Posterior cingulate gyrus (tissue), 11 donors: ENCODE measurements around the gene VCP.

ENCODE experiments used
- DNase-seq, 10 donors: peaks; one replicate each; pipeline versions ENCODE4 v3.0.0 to v3.0.0-alpha.2; 2020 to 2021; ENCODE audit warnings: mixed read lengths in 3 of 10
- intact Hi-C: fragments of 100-400 bp; cut with DNase I; formaldehyde crosslinking; loops from one replicate; pipeline ENCODE4 v1.15.1; 2023

Gene VCP

GRCh38 chr9:35072461-35073278 is at the start of gene VCP:
VCP (minus strand) TSS chr9:35072625; CDS start chr9:35072353, 272 bp downstream.
- intact Hi-C loops: loop anchor here (1.0 to 10.0 kb wide), 3 partner anchors 8 to 92 kb away; partner anchors contain the start of gene UNC13B
- DNase-seq: peak; percentile 98 to 100 (median 99)

DNA sequence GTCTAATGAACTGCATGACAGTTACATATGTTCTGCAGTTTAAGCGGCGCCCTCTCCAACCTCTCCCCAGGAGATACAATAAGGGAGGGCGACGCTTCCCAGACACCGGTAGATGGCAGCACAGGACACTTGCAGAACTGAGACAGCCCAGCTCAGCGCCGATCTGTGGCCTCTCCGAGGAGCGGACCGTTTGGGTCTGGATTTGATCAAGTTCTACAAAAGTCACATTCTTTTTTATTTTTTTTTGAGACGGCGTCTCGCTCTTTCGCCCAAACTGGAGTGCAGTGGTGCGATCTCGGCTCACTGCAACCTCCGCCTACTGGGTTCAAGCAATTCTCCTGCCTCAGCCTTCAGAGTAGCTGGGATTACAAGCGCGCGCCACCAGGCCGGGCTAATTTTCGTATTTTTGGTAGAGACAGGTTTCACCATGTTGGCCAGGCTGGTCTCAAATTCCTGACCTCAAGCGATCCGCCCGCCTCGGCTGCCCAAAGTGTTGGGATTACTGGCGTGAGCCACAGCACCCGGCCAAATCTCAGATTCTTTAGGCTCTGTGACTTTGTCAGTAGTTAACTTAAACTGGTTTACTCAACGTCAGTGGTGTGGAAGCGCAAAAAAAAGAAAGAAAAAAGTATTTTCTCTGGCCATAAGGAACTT is 44.6 kb upstream of the VCP start:
- intact Hi-C loops: loop anchor here (1.0 to 5.0 kb wide), 4 partner anchors 45 to 435 kb away; partner anchors contain the start of gene UNC13B

DNA sequence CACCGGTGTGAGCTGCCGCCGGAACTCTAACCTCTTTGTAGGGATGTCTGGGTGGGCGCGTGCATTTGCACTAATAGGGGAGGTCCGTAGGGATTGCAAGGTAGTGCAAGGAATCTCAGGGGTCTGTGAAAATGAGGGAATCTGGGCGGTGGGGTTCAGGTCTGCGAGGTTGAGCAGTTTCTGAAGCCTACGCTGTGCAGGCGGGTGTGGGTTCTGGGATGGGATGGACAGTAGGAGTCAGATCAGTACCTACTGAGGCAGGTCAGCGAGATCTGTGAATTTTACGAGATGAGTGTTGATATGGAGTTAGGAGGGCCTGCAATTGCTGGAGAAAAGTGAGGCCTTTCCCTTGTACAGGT is 44.1 kb upstream of the VCP start:
- intact Hi-C loops: loop anchor here (1.0 to 5.0 kb wide), 3 partner anchors 46 to 436 kb away; partner anchors contain the start of gene UNC13B
- peak in 1 of 10 donors; percentile 32 for DNase-seq

More for the DNA sequence above, 44.6 kb upstream of the VCP start:
- peak; percentile 80 to 98 (median 91) for DNase-seq

DNA sequence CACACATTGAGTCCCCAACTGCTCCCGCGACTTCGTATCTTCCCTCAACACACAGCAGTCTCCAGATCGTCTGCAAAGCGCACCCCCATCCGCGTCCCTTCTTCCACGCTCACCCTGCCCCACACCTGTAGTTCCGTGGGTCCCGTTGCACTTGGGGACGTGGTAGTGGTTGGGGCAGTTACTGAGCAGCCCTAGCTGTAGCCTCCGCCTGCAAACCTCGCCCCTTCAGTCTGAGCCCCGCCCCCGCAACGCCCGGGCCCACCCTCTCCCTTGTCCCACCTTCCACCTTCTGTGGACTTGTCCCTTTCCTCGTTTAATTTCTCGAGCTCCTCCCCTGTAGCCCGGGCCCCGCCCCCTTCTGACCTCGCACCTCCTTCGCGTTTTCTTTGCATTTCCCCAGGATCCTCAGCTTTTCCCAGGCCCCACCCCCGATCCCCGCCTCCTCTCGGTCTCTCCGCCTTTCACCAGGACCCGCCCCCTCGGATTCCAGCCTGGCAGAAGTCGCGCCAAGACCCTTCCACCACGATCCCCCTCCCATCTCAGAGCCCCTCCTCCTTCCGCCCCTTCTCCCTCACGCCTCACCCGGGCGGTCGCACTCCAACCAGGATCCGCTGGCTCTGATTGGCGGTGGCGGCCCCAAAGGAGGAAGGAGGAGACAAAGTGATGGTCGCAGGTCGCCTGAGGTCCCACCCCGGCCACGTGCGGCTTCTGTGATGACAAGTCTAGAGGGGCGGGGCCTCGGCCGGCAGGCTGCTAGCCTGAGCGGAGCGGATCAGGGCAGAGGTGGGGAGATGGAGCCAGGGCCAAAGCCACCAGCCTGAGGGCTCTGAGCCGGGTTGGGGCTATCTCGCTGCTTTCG is 43.5 kb upstream of the VCP start, which contains the start of gene ATOSB:
Gene ATOSB, minus strand, starts transcription at position 183 of the 859 bp plus-strand sequence. CDS start 7,588 bp downstream, outside the sequence.
- intact Hi-C loops: loop anchor here (1.0 to 5.0 kb wide), 3 partner anchors 46 to 436 kb away; partner anchors contain the start of gene UNC13B
- peak; percentile 67 to 98 (median 83) for DNase-seq

GRCh38 chr9:35114840-35115628 is 42.6 kb upstream of the VCP start:
- peak in 1 of 10 donors; percentile 10 for DNase-seq
- intact Hi-C loops: loop anchor here (5.0 kb wide), 2 partner anchors 47 to 437 kb away; partner anchors contain the start of gene UNC13B

- DNase-seq: peak; percentile 36 to 94 (median 64)
- intact Hi-C loops: no loop called here
These were observed 41.9 kb upstream of the VCP start for GRCh38 chr9:35114113-35114839.

DNA sequence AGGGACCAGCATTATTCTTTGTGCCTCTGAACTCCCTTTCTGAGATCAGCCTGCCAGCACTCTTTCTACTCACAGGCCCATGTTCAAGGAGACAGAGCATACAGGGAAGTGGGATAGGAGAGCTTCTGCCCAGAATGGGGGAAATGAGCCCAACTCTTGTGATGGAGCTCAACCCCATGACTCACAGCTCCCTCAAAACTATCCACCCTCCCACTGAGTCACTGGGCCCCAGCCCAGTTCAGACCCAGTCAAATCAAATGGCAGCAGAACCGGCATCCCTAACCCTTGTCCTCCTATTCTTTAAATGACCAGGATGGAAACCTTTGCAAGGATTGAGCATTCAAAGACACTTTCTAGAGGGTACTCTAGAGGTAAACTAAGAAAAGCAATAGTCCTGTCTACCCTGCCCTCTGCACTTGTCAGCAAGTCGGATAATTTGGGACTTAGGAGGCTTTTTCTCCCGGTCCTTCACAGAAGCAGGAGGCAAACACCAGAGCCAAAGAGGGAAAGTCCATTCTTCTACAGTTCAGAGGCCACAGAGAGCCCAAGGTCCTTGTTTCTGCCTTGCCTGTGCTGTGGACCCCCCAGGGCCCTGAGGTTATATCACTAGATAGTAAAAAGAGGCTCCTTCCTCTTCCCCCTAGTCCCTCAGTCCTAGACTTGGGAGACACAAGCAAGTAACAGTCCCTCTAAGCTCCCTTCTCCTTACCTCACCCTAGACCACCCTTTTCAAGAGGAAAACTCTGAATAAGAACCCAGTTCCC is 40.0 kb upstream of the VCP start:
- intact Hi-C loops: no loop called here
- peak in 1 of 10 donors; percentile 52 for DNase-seq

DNA sequence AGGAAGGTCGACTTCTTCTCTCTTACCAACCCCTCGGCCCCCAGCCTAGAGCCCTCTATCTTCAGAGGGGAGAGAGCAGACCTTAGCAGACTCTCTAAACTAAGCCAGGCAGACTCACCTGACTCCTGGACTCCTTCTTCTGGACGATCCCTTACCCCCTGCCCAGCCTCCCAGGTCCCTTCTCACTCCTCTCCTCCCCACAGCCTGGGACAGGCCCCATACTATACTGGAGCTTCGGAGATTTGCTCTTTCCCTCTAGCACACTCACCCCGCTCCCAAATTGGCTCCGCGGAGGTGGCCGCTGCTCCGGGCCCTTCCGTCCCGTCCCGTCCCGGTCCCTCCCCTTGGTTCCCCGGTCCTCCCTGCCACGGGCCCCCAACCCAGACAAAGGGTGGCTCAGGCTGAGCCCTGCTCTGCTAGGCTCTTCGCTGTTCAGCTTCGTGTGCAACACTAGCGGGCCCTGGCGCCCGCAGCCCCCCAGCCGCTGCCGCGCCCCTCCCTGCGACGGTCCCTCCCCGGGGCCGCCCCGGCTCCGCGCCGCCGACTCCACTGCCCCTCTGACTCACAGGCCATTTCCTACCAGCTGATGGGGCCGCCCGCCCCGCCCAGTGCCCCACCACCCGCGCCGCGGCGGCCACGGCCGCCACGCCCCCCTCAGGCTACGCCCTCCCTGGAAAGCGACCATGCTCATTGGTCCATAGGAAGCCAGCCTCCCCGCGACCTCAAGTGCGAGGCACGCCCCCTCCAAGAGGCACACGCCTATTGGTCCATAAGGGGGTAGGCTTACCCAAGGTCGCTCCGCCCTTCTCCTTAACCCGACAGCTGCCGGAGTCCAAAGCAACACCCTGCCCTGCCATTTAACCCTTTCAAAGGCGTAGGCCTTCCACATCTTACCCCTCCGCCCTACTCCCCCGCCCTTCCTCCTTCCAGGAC is 38.8 kb upstream of the VCP start:
- peak; percentile 97 to 100 (median 98) for DNase-seq
- intact Hi-C loops: no loop called here

- DNase-seq: peak in 8 of 10 donors; percentile 35 to 95 (median 64)
- intact Hi-C loops: no loop called here
These were observed 37.9 kb upstream of the VCP start for GRCh38 chr9:35110327-35110761.

GRCh38 chr9:35108946-35109575 is 36.6 kb upstream of the VCP start:
- intact Hi-C loops: no loop called here
- no peak for DNase-seq

GRCh38 chr9:35108461-35108860 is 36.0 kb upstream of the VCP start:
- intact Hi-C loops: no loop called here
- peak in 1 of 10 donors; percentile 49 for DNase-seq

DNA sequence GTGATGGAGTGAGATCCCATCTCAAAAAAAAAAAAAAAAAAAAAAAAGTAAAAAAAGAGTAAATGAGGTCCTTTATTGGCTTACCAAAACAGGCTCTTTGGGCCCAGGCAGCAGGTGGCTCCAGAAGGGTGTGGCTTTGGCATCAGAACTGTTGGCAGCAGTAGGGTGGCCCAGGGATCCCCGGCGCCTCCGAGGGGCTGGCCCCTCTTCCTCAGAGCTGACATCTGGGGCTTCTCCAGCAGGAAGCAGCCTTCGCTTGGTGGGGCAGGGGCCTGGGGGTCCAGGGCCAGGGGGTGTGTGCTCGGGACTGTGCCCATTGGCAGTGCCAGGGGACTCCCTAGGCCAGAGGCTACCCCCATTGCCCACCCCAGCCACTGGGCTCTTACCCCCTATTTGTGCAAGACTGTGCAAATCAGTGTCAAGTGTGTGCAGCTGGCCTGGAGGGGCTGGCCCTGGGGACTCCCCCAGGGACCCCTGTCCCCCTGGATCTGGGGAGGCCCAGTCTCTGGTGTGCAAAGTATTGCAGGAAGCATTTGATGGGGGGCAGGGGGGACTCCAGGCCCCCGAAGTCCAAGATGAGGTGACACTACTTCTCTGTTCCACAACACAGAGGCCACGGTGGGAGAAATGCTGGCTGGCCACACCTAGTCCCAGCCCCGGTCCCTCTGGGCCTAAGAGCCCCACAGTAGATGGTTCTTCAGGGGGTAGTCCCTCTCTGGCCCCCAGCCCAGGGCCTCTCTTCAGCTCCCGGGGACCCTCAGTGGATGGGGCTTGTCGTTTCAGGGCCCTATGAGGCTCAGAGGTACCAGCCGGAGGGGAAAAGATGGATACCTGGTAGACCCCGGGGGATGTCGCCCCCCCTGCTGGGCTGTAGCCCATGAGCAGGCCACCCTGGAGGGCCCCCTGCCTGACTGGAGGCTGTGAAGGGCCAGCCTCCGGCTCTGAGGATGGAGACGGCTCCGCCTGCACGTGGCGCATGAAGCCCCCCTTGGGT is 35.2 kb upstream of the VCP start:
- peak in 1 of 10 donors; percentile 62 for DNase-seq
- intact Hi-C loops: no loop called here

DNA sequence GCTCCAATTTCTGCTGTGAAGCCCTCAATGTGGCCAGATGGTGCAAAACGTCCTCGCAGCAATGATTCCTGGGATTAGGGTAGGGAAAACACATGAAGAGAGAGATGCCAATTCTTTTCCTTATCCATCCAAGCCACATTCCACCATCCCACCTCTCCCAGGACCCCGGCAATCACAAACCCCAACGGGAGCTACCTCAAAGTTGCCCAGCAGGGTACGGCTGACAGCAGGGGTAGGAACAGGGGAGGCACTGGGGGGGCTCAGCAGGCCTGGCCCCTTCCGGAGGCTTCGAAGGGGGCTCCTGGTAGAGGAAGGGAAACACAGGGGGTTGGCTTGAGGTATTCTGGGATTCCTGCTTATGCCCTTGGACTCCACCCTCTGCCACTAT is 33.9 kb upstream of the VCP start:
- intact Hi-C loops: no loop called here
- DNase-seq: peak in 1 of 10 donors; percentile 14

- intact Hi-C loops: no loop called here
These were observed 33.3 kb upstream of the VCP start for GRCh38 chr9:35105571-35106342.

More at GRCh38 chr9:35105571-35106342, 33.3 kb upstream of the VCP start:
- no peak for DNase-seq
